CD4-positive, alpha-beta T cell treated with Interleukin-12 subunit alpha and Interleukin-12 subunit beta, for 1 hour (primary cell): ENCODE measurements around the gene ZNF85.
"Not testable (repeated sequence)": the region's sequence is repeated elsewhere in the genome, so short reads cannot be mapped to it uniquely, and the experiment has no call there.

Experiments used
- DNase-seq: peaks from one replicate; pipeline ENCODE4 v3.0.0-alpha.2; 2020

The ZNF85 gene

DNA sequence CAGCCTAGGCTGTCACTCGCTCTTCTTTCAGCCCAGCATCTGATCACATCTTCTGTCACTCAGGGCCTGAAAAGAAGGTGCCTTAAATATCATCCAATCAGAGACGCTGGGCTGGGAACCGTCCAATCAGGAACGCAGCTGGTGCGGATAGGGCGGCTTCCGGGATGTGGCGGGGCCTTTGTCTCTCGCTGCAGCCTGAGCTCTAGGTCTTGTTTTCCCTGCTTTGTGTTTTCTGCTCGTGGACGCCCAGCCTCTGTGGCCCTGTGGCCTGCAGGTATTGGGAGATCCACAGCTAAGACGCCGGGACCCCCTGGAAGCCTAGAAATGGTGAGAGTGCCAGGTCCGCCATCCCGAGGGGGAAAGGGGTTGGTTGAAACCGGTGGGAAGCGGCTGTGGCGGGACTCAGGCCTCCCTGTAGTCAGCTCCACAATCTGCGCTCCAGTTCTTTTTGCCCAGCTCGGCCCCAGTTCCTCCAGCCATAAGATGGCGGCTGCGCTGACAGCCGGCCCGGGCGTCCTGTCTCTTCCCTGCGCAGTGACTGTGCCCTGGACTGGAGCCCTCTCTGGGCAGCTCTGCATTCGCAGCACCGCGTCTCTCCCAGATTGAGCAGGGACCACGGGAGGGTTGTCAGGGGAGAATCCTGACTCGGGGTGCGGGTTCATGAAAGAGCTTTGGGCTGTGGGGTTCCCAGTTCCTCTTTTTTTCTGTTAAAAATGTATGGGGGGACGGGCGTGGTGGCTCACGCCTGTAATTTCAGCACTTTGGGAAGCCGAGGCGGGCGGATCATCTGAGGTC lies at the start of gene ZNF85:
Gene ZNF85, plus strand, starts transcription at position 175 of the 795 bp plus-strand sequence. Its CDS starts 150 bp downstream, at position 325.
- DNase-seq: peak; percentile 94

- DNase-seq: no peak
These were observed 43.5 kb upstream of the ZNF85 start for GRCh38 chr19:20879501-20879900.

- no peak for DNase-seq
These were observed 10.1 kb upstream of the ZNF85 start for GRCh38 chr19:20912973-20913372.

GRCh38 chr19:20925481-20925880 lies 2.4 kb downstream of the ZNF85 start:
- DNase-seq: no peak

DNA sequence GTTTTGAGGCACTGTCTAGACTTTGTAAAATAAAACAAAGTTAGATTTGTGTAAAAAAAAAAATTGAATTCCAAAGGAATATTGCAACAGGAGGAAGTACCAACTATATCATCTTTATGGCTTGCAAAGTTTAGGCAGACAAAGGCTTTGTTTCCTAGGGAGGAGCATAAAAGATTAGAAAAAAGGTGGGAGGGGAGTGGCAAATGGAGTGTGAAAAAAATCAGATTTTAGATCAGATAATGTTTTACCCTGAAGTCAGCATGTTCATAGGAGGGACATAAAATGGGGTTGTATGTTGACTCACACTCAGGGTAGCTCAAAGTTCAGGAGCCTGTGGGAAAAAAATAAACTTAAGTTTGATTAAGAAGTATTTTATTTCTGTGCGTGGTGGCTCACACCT lies 3.7 kb downstream of the ZNF85 start:
- no peak for DNase-seq

GRCh38 chr19:20928371-20928770 lies 5.3 kb downstream of the ZNF85 start:
- no peak for DNase-seq

DNA sequence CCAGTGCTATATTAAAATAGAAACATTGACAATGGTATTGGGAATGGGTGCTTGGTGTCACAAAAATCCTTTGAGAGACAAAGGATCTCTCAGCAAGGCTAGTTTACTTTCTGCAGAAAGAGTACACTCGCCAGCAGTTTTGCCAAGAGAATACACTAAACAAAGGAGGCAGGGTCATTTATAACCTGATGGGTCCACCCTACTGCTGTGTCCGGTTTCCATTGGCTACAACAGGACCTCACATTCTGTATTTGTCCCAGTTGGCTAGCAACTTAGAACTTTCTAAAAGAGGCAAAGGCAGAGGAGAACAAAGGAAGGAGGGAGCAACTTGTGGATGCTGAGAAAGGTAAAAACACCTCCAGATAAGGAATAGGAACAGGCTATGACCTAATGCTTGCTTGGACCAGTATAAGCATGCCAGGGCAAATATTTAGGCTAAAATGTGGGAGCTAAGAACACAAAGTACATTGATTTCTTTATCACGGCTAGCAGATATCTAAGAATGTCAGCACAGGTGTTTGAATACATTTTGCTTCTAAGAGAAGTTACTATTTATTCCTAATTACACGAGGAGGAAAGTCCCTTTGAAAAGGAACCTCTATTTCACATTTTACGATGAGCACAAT lies 13.4 kb downstream of the ZNF85 start:
- not testable (repeated sequence) for DNase-seq

- DNase-seq: not testable (repeated sequence)
These were observed 29.6 kb downstream of the ZNF85 start for GRCh38 chr19:20952561-20953095.

DNA sequence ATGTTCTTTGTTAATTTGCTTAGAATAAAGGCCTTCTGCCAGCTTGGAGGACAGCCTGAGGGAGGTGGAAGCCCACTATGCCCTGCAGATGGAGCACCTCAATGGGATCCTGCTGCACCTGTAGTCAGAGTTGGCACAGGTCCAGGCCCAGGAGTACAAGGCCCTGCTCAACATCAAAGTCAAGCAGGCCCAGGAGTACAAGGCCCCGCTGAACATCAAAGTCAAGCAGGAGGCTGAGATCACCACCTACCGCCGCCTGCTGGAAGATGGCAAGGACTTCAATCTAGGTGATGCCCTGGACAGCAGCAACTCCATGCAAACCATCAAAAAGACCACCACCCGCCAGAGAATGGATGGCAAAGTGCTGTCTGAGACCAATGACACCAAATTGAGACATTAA lies 41.7 kb downstream of the ZNF85 start:
- peak; percentile 0 for DNase-seq

- no peak for DNase-seq
These were observed 45.0 kb downstream of the ZNF85 start for GRCh38 chr19:20968092-20968491.

- no peak for DNase-seq
These were observed 46.4 kb downstream of the ZNF85 start for GRCh38 chr19:20969498-20969897.

- no peak for DNase-seq
These were observed 46.8 kb downstream of the ZNF85 start for GRCh38 chr19:20969898-20970297.

DNA sequence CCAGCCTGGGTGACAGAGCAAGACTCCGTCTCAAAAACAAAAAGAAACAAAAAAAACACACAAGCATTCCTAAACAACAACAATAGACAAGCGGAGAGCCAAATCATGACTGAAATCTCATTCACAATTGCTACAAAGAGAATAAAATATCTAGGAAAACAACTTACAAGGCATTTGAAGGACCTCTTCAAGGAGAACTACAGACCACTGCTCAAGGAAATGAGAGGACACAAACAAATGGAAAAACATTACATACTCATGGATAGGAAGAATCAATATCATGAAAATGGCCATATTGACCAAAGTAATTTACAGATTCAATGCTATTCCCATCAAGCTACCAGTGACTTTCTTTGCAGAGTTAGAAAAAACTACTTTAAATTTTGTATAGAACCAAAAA lies 69.7 kb downstream of the ZNF85 start:
- not testable (repeated sequence) for DNase-seq

- DNase-seq: peak; percentile 93
These were observed 76.8 kb downstream of the ZNF85 start for GRCh38 chr19:20999731-21000352.
